Endothelial cell (in vitro differentiated cells): Measurements from ENCODE around the gene CKB. TPM values are rescaled to one million over a fixed set of nuclear protein-coding genes. Genes with fewer than 3 reads are reported as not detected.

Source experiments
- DNase-seq: peaks from one replicate; pipeline ENCODE4 v3.0.0; 2021; ENCODE audit warnings: low spot score
- H3K27ac Mint-ChIP-seq: one replicate; pipeline ENCODE4 v1.8.0; 2021; ENCODE audit warnings: mixed read lengths, inconsistent platforms; ENCODE audit not compliant: unreplicated experiment
- H3K27me3 Mint-ChIP-seq: one replicate; pipeline ENCODE4 v1.8.0; 2021; ENCODE audit warnings: mild to moderate bottlenecking, moderate library complexity, mixed read lengths, inconsistent platforms; ENCODE audit not compliant: unreplicated experiment
- H3K36me3 Mint-ChIP-seq: one replicate; pipeline ENCODE4 v1.8.0; 2021; ENCODE audit warnings: mild to moderate bottlenecking, low read depth, mixed read lengths, inconsistent platforms; ENCODE audit not compliant: unreplicated experiment
- H3K4me1 Mint-ChIP-seq: one replicate; pipeline ENCODE4 v1.8.0; 2021; ENCODE audit warnings: mild to moderate bottlenecking, mixed read lengths, inconsistent platforms; ENCODE audit not compliant: unreplicated experiment
- H3K4me3 Mint-ChIP-seq: one replicate; pipeline ENCODE4 v1.8.0; 2021; ENCODE audit warnings: mild to moderate bottlenecking, mixed read lengths, inconsistent platforms; ENCODE audit not compliant: unreplicated experiment
- H3K9me3 Mint-ChIP-seq: one replicate; pipeline ENCODE4 v1.8.0; 2021; ENCODE audit warnings: mixed read lengths, inconsistent platforms; ENCODE audit not compliant: unreplicated experiment
- total RNA-seq: library from RNA; stranded (reverse); fragmentation: NEBNext Ultra II Directional; extraction: Animal tissue kit (Norgen Biotek cat#: 25700); gene quantifications from one replicate; pipeline ENCODE4 v1.2.1, GENCODE V29; 2021; ENCODE audit not compliant: unreplicated experiment
- TF ChIP-seq, protein P1 (sequence below): fragments of 200-600 bp; sonication (generic); IDR thresholded peaks from one replicate; pipeline ENCODE4 v1.5.0; 2021; ENCODE audit warnings: antibody characterized with exemption; ENCODE audit not compliant: unreplicated experiment

CKB gene
- total RNA-seq, 1 donor from 2014 or later: 23.1 TPM

DNA sequence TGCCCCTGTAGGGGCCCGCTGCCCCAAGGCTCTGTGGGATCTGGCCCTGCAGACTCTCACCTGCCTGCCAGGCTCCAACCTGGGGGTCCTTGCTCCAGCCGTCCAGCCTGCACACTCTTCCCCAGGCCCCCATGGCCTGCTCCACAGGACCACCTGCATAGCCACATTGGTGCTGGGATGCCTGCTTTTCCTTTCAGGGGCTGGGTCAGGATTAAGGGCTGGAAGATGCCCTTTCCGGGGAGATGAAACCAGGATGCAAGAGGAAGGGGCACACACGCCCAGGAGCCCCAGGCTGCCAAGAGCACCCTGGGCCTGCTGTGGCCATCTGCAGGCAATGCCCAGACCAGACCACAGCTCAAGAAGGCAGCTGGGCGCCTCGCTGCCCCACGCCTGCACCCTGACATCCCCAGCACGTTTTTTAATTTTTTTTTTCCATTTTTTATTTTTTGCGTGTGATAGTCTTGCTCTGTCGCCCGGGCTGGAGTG, 24.9 kb upstream of the CKB start:
- H3K27me3 Mint-ChIP-seq: peaks cover 12% of the 10 kb centered on the region
- TF ChIP-seq, protein P1, sequence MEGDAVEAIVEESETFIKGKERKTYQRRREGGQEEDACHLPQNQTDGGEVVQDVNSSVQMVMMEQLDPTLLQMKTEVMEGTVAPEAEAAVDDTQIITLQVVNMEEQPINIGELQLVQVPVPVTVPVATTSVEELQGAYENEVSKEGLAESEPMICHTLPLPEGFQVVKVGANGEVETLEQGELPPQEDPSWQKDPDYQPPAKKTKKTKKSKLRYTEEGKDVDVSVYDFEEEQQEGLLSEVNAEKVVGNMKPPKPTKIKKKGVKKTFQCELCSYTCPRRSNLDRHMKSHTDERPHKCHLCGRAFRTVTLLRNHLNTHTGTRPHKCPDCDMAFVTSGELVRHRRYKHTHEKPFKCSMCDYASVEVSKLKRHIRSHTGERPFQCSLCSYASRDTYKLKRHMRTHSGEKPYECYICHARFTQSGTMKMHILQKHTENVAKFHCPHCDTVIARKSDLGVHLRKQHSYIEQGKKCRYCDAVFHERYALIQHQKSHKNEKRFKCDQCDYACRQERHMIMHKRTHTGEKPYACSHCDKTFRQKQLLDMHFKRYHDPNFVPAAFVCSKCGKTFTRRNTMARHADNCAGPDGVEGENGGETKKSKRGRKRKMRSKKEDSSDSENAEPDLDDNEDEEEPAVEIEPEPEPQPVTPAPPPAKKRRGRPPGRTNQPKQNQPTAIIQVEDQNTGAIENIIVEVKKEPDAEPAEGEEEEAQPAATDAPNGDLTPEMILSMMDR: no peak
- peaks cover 4% of the 10 kb centered on the region for H3K4me1 Mint-ChIP-seq
- H3K27ac Mint-ChIP-seq: no peak overlapping the region
- no peak overlapping the region for H3K4me3 Mint-ChIP-seq
- H3K9me3 Mint-ChIP-seq: no peaks in the 10 kb centered on the region
- DNase-seq: no peak
- H3K36me3 Mint-ChIP-seq: no peaks in the 10 kb centered on the region

DNA sequence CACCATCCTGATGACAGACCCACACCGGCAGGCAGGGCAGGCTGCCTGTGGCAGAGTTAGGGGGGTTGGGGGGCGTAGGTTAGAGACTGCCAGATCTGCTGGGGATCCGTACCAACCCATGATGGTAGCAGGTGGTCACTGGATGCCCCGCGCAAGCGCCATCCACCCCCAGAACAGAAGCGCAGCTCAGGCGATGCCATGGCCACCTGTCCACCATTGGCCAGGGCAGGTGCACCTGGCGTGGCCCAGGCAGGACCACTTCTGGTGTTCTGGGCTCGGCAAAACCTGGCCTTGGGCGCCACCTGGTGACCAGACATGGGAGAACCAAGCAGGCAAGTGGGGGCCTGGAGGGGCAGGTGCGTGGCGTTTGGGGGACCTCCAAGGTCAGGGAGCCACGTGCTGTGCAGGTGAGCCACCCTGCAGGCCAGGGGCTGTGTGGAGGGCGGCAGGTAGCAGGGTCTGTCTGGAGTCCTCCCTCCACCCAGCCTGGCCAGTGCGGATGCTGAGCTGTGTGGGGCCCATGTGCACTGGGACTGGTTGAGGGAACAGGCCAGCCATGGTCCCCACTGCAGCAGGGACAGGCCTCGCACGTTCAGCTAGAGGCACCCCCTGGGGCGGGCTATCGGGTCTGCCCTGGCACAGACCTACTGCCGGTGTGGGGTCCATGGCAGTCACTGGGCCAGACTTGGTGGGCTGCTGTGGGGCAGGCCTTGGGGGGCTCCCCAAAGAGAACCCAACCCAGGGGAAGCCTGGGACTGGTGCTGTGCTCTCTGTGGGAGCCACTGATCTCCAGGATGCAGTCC, 24.2 kb upstream of the CKB start:
- H3K4me3 Mint-ChIP-seq: no peak overlapping the region
- peaks cover 13% of the 10 kb centered on the region for H3K27me3 Mint-ChIP-seq
- no peaks in the 10 kb centered on the region for H3K36me3 Mint-ChIP-seq
- DNase-seq: peak; percentile 78
- H3K9me3 Mint-ChIP-seq: no peaks in the 10 kb centered on the region
- TF ChIP-seq, protein P1: peak; percentile 91
- H3K4me1 Mint-ChIP-seq: peaks cover 4% of the 10 kb centered on the region
- H3K27ac Mint-ChIP-seq: no peak overlapping the region

DNA sequence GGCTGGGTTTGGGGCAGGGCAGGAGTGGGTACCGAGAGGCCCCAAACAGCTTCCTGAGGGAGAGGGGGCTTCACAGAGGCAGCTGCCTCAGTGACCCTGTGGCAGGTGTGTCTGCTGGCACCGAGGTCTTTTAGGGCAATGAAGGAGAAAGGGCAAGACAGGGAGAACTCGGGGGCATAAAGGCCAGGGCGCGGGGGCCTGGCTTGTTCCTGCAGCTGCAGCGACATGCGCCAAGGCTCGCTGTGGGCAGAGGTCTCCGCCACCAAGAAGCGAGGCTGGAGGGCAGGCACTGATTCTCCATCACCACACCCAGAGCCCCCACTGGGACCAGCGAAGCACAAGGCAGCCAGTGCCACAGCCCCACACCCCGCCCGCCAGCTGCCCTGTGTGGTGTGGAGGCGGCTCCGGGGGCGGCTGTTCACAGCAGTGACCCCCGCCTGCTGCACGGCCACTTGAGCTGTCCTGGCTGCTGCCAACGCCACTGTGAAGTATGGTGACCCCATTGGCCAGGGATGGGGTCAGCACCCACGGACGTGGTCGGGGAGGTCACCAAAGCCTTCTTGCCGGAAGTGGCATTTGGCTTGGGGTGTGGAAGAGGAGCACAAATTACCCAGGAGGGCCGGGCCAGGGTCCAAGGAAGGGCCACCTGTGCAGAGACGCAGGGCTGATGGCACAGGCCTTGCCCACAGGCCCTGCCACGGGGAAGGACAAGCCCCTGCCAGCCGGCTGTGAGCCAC, 23.5 kb upstream of the CKB start:
- Mint-ChIP-seq H3K4me3 (no peak overlapping the region), H3K36me3 (no peaks in the 10 kb centered on the region), H3K4me1 (no peaks in the 10 kb centered on the region), H3K27ac (no peak overlapping the region), H3K27me3 (peaks cover 9% of the 10 kb centered on the region), H3K9me3 (no peaks in the 10 kb centered on the region)
- DNase-seq: no peak
- TF ChIP-seq, protein P1: no peak

DNA sequence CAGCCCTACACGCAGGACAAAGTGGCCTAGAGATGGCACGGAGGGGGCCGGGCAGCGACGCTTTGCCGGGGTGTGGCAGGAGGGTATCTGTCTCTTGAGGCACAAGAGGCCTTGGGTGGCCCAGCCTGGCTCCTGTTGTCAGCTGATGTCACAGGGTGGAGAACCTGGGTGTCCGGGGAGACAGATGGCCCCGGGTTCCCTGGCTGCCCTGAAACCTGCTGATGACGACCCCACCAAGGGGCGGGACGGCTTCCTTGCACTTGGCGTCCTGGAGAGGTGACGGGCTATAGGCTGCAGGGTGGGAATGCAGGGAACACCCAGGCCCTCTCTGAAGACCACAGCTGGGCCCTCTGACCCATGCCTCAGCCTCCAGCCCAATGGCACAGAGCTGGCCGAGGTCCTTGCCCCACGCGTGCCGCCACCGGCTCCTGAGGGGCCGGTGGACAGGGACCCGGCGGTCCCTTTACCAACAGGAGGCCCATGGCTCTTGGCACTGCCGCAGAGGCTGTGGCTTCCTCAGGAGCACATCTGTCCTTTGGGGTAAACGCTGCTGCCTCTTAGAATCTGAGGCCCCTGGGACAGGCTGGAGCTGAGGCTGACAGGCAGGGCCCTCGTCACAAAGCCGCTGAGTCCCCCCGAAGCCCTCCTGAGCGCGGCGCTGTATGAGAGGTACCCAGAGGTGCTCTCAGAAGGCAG, 22.7 kb upstream of the CKB start:
- Mint-ChIP-seq H3K27me3 (peaks cover 14% of the 10 kb centered on the region), H3K4me1 (no peaks in the 10 kb centered on the region), H3K9me3 (no peaks in the 10 kb centered on the region), H3K4me3 (no peak overlapping the region), H3K36me3 (no peaks in the 10 kb centered on the region), H3K27ac (no peak overlapping the region)
- TF ChIP-seq, protein P1: no peak
- DNase-seq: no peak
